ENCODE data around the gene ASB18. TPM values are rescaled to one million over a fixed set of nuclear protein-coding genes. Genes with fewer than 3 reads are reported as not detected.

The ASB18 gene
- total and polyA plus RNA-seq, 2 experiments from 2014 or later: not detected

GRCh38 chr2:236305531-236305930, 41.3 kb upstream of the ASB18 start:
- H3K9me2 ChIP-seq (ENCODE audit: insufficient read depth): peaks cover 3% of the 10 kb centered on the region; the same call in 1 of the 2 replicates
- H3K9me3 Mint-ChIP-seq: no peaks in the 10 kb centered on the region; the same call in 2 of the 3 replicates
- peaks cover 14% of the 10 kb centered on the region for H3K4me1 ChIP-seq (ENCODE audit: insufficient read depth)
- H3K4me3 ChIP-seq: no peak overlapping the region
- H2AFZ ChIP-seq: no peak overlapping the region
- ATAC-seq (no peak), DNase-seq (ENCODE audit: low spot score) (no peak)
- no peak overlapping the region for H3K27ac ChIP-seq (ENCODE audit: low read depth)
- H3K4me2 ChIP-seq: no peak overlapping the region
- H3K4me3 Mint-ChIP-seq: no peak overlapping the region
- no peak overlapping the region for H3K27ac Mint-ChIP-seq
- no peaks in the 10 kb centered on the region for H3F3A ChIP-seq (replicated peaks; ENCODE audit: low read depth)
- H3K36me3 Mint-ChIP-seq (ENCODE audit: low read depth): no peaks in the 10 kb centered on the region
- no peaks in the 10 kb centered on the region for H3K36me3 ChIP-seq (ENCODE audit: insufficient read depth)
- peaks cover 16% of the 10 kb centered on the region for H3K4me1 Mint-ChIP-seq
- TF ChIP-seq ETS1 (IDR thresholded peaks at IDR 0.05): no peak
- no peak for TF ChIP-seq ZNF331 (CRISPR knock-in tag; IDR thresholded peaks at IDR 0.05; ENCODE audit: low read depth)
- TF ChIP-seq CREB1 (CRISPR knock-in tag; IDR thresholded peaks at IDR 0.05; ENCODE audit: low read depth): no peak
- no peak for TF ChIP-seq REST (IDR thresholded peaks at IDR 0.05; ENCODE audit: unreplicated experiment)
- TF ChIP-seq CTCF (conservative IDR thresholded peaks at IDR 0.05; ENCODE audit: low read depth in 2 of 2): no peak
- no peak for TF ChIP-seq STAT1 (IDR thresholded peaks at IDR 0.05; ENCODE audit: unreplicated experiment)
- peaks cover 3% of the 10 kb centered on the region for H3K27me3 Mint-ChIP-seq (ENCODE audit: insufficient read depth, low read depth, poor library complexity)
- H3K79me2 ChIP-seq (replicated peaks; ENCODE audit: insufficient read depth): no peaks in the 10 kb centered on the region
- H3K27me3 ChIP-seq (ENCODE audit: insufficient read depth): no peaks in the 10 kb centered on the region
- H4K20me1 ChIP-seq (replicated peaks; ENCODE audit: insufficient read depth): no peaks in the 10 kb centered on the region

GRCh38 chr2:236303935-236304334, 39.7 kb upstream of the ASB18 start:
- Histone ChIP-seq H3K27ac (ENCODE audit: low read depth) (no peak overlapping the region), H3K4me2 (no peak overlapping the region), H3K27me3 (ENCODE audit: insufficient read depth) (no peaks in the 10 kb centered on the region), H4K20me1 (replicated peaks; ENCODE audit: insufficient read depth) (no peaks in the 10 kb centered on the region), H3K4me1 (ENCODE audit: insufficient read depth) (peaks cover 14% of the 10 kb centered on the region), H3K9me2 (ENCODE audit: insufficient read depth) (peaks cover 3% of the 10 kb centered on the region; the same call in 1 of the 2 replicates), H3K4me3 (no peak overlapping the region), H3K79me2 (replicated peaks; ENCODE audit: insufficient read depth) (no peaks in the 10 kb centered on the region), H3K36me3 (ENCODE audit: insufficient read depth) (no peaks in the 10 kb centered on the region), H3F3A (replicated peaks; ENCODE audit: low read depth) (no peaks in the 10 kb centered on the region), H2AFZ (no peak overlapping the region)
- Mint-ChIP-seq H3K27me3 (ENCODE audit: insufficient read depth, low read depth, poor library complexity) (peaks cover 3% of the 10 kb centered on the region), H3K27ac (no peak overlapping the region), H3K36me3 (ENCODE audit: low read depth) (no peaks in the 10 kb centered on the region), H3K4me3 (no peak overlapping the region), H3K9me3 (no peaks in the 10 kb centered on the region; the same call in 2 of the 3 replicates), H3K4me1 (peaks cover 13% of the 10 kb centered on the region)
- no peak for DNase-seq (ENCODE audit: low spot score)
- TF ChIP-seq EZH2 (IDR thresholded peaks at IDR 0.05; ENCODE audit: low read depth, unreplicated experiment) (no peak), CREB1 (CRISPR knock-in tag; IDR thresholded peaks at IDR 0.05; ENCODE audit: low read depth) (no peak), CTCF (conservative IDR thresholded peaks at IDR 0.05; ENCODE audit: low read depth in 2 of 2) (no peak), ETS1 (IDR thresholded peaks at IDR 0.05) (no peak), STAT1 (IDR thresholded peaks at IDR 0.05; ENCODE audit: unreplicated experiment) (no peak), EZH2phosphoT487 (IDR thresholded peaks at IDR 0.05; ENCODE audit: unreplicated experiment) (no peak), ZNF331 (CRISPR knock-in tag; IDR thresholded peaks at IDR 0.05; ENCODE audit: low read depth) (no peak), REST (IDR thresholded peaks at IDR 0.05; ENCODE audit: unreplicated experiment) (no peak)
- no peak for ATAC-seq

Measured in GM23338 (cell line).